ENCODE measurements around the gene PAM16. TPM values are rescaled to one million over a fixed set of nuclear protein-coding genes. Genes with fewer than 3 reads are reported as not detected.

PAM16 gene
- total RNA-seq, 1 donor, result 17.4 TPM

GRCh38 chr16:4393240-4393600 is 42.1 kb upstream of the PAM16 start:
- H3K27me3 ChIP-seq (ENCODE audit: insufficient read depth, low read length), result no peaks in the 10 kb centered on the region
- H3K79me2 ChIP-seq (ENCODE audit: insufficient read depth, low read length), result no peaks in the 10 kb centered on the region
- DNase-seq (ENCODE audit: insufficient read length, low spot score, missing footprints), result peak; percentile 95
- H2AFZ ChIP-seq (ENCODE audit: low read length), result no peak overlapping the region
- no peak for TF ChIP-seq CTCF (IDR thresholded peaks at IDR 0.05; ENCODE audit: extremely low read depth, low read depth, low read length)
- peaks cover 18% of the 10 kb centered on the region for H3K4me1 ChIP-seq (ENCODE audit: insufficient read depth, low read length)
- H3K9me3 ChIP-seq (ENCODE audit: low read depth, low read length), result no peaks in the 10 kb centered on the region
- H3K4me3 ChIP-seq (ENCODE audit: insufficient read depth, low read length), result no peak overlapping the region
- H4K20me1 ChIP-seq (ENCODE audit: insufficient read depth, low read length), result no peaks in the 10 kb centered on the region
- H3K36me3 ChIP-seq (ENCODE audit: insufficient read depth, low read length), result peaks cover 7% of the 10 kb centered on the region
- peak overlapping the region; percentile 5 for H3K27ac ChIP-seq (ENCODE audit: low read depth, low read length)
- H3K4me2 ChIP-seq (ENCODE audit: insufficient read depth, low read length), result peak overlapping the region; percentile 4

- Histone ChIP-seq H3K27me3 (ENCODE audit: insufficient read depth, low read length) (no peaks in the 10 kb centered on the region), H4K20me1 (ENCODE audit: insufficient read depth, low read length) (no peaks in the 10 kb centered on the region), H3K27ac (ENCODE audit: low read depth, low read length) (peak overlapping the region; percentile 5), H3K9me3 (ENCODE audit: low read depth, low read length) (no peaks in the 10 kb centered on the region), H3K36me3 (ENCODE audit: insufficient read depth, low read length) (peaks cover 7% of the 10 kb centered on the region), H3K4me2 (ENCODE audit: insufficient read depth, low read length) (no peak overlapping the region), H3K4me3 (ENCODE audit: insufficient read depth, low read length) (no peak overlapping the region), H2AFZ (ENCODE audit: low read length) (no peak overlapping the region), H3K79me2 (ENCODE audit: insufficient read depth, low read length) (no peaks in the 10 kb centered on the region), H3K4me1 (ENCODE audit: insufficient read depth, low read length) (peaks cover 24% of the 10 kb centered on the region)
- TF ChIP-seq CTCF (IDR thresholded peaks at IDR 0.05; ENCODE audit: extremely low read depth, low read depth, low read length), result no peak
- peak; percentile 94 for DNase-seq (ENCODE audit: insufficient read length, low spot score, missing footprints)
Observed at GRCh38 chr16:4392382-4393239, 41.5 kb upstream of the PAM16 start.

GRCh38 chr16:4391631-4392381 is 40.7 kb upstream of the PAM16 start:
- no peak overlapping the region for H3K4me3 ChIP-seq (ENCODE audit: insufficient read depth, low read length)
- no peak overlapping the region for H3K4me2 ChIP-seq (ENCODE audit: insufficient read depth, low read length)
- DNase-seq (ENCODE audit: insufficient read length, low spot score, missing footprints), result peak; percentile 87
- no peaks in the 10 kb centered on the region for H3K9me3 ChIP-seq (ENCODE audit: low read depth, low read length)
- peaks cover 7% of the 10 kb centered on the region for H3K36me3 ChIP-seq (ENCODE audit: insufficient read depth, low read length)
- no peak overlapping the region for H2AFZ ChIP-seq (ENCODE audit: low read length)
- peaks cover 32% of the 10 kb centered on the region for H3K4me1 ChIP-seq (ENCODE audit: insufficient read depth, low read length)
- H3K27ac ChIP-seq (ENCODE audit: low read depth, low read length), result no peak overlapping the region
- H3K79me2 ChIP-seq (ENCODE audit: insufficient read depth, low read length), result no peaks in the 10 kb centered on the region
- no peak for TF ChIP-seq CTCF (IDR thresholded peaks at IDR 0.05; ENCODE audit: extremely low read depth, low read depth, low read length)
- H3K27me3 ChIP-seq (ENCODE audit: insufficient read depth, low read length), result no peaks in the 10 kb centered on the region
- no peaks in the 10 kb centered on the region for H4K20me1 ChIP-seq (ENCODE audit: insufficient read depth, low read length)

Data from osteoblast (primary cell).